ENCODE data around the gene MYOZ3.

Gene MYOZ3

DNA sequence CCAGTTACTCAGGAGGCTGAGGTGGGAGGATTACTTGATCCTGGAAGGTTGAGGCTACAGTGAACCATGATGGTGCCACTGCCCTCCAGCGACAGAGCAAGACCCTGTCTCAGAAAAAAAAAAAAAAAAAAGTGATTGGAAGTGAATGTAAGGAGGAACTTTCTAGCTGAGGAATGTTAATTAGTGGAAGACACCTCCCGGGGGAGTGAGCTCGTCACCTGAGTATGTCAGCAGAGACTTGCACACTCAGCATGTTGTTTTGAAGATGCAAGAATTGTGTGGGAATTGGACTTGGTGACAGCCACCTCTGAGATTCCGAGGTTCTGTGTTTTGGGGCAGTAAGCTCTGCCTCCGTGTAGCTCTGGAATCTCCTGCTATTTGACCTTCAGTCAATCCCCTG, 17.0 kb upstream of the MYOZ3 start:
- DNase-seq, result no peak

- DNase-seq, result no peak
These were observed 16.5 kb upstream of the MYOZ3 start for GRCh38 chr5:150644514-150644913.

- DNase-seq, result peak; percentile 79
These were observed 15.9 kb upstream of the MYOZ3 start for GRCh38 chr5:150645070-150645700.

GRCh38 chr5:150647275-150648251, 13.5 kb upstream of the MYOZ3 start:
- DNase-seq, result no peak

DNA sequence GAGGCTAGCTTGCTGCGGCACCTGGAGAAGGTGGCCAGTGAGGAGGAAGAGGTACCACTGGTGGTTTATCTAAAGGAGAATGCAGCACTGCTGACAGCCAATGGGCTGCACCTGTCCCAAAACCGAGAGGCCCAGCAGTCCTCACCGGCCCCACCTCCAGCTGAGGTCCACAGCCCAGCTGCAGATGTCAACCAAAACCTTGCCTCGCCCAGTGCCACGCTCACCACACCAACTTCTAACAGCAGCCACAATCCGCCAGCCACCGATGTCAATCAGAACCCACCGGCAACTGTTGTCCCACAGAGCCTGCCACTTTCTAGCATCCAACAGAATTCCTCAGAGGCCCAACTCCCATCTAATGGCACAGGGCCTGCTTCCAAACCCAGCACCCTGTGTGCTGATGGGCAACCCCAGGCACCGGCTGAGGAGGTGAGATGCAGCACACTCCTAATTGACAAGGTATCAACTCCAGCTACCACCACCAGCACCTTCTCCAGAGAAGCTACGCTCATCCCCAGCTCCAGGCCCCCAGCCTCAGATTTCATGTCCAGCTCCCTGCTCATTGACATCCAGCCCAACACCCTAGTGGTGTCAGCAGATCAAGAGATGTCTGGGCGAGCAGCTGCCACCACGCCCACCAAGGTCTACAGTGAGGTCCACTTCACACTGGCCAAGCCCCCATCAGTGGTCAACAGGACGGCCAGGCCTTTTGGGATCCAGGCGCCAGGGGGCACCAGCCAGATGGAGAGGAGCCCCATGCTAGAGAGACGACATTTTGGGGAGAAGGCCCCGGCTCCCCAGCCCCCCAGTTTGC, 12.6 kb upstream of the MYOZ3 start:
- no peak for DNase-seq

DNA sequence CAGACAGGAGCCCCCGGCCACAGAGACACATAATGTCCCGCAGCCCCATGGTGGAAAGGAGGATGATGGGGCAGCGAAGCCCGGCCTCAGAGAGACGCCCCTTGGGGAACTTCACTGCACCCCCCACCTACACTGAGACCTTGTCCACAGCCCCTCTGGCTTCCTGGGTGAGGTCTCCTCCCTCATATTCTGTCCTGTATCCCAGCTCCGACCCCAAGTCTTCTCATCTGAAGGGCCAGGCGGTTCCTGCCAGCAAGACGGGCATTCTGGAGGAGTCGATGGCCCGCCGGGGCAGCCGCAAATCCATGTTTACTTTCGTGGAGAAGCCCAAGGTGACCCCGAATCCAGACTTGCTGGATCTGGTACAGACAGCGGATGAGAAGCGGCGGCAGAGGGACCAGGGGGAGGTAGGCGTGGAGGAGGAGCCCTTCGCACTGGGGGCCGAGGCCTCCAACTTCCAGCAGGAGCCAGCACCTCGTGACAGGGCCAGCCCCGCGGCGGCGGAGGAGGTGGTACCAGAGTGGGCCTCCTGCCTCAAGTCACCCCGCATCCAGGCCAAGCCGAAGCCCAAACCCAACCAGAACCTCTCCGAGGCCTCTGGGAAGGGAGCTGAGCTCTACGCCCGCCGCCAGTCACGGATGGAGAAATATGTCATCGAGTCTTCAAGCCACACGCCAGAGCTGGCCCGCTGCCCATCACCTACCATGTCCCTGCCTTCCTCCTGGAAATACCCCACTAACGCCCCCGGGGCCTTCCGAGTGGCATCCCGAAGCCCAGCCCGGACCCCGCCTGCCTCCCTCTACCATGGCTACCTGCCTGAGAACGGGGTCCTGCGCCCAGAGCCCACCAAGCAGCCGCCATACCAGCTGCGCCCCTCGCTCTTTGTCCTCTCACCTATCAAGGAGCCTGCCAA, 11.7 kb upstream of the MYOZ3 start:
- DNase-seq, result no peak

DNA sequence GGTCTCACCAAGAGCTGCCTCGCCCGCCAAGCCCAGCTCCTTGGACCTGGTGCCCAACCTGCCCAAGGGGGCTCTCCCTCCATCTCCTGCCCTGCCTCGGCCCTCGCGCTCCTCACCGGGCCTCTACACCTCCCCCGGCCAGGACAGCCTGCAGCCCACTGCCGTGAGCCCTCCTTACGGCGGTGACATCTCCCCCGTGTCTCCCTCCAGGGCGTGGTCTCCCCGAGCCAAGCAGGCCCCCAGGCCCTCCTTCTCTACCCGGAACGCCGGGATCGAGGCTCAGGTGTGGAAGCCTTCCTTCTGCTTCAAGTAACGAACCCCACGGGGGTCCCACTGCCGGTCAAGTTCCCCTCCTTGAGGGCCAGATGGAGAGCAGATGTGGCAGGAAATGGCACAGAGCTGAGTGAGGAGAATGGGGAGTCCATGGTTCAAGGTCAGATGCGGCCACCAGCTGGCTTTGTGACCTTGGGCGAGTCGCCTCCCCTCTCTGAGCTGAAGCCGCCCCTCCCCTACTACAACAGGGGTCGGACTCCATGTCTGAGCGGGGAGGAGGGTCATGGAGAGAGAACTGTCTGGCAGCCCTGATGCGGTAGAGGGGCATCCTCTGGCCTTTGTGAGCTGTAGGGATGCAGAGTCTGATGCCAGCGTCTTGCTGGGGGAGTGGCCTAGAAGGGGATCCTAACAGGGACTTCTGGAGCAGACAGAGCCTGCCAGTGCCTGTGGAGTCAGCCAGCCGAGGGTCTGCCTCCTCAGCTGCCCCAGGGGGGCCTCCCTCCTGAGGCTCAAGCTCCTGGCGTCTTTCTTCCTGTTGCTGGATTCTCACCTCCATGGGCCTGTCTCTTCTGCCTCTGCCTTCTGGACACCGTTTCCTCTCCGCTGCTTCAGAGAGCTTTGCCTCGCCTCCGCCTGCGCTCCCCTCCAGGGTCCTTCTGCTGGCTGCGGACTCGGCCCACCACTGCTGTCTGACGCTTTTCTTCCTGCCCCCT, 10.7 kb upstream of the MYOZ3 start:
- no peak for DNase-seq

DNA sequence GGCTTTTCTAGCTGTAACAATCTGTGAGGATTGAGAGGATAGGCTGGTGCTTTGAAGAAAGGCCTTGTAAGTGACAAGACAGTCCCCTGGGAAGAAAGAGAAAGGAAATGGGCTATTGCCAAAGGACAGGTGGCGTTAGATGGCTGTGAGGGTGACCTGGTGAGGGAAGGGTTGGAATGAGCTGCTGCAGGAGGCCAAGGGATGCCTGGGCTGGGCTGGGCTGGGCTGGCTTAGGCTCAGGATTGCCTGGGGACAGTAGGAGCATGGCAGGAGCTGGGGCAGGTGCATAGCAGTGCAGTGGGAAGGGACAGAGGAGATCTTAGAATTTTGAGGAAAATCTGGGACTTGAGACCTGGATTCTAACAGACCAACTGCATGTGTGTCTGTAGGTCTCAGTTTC, 9.7 kb upstream of the MYOZ3 start:
- DNase-seq, result no peak

DNA sequence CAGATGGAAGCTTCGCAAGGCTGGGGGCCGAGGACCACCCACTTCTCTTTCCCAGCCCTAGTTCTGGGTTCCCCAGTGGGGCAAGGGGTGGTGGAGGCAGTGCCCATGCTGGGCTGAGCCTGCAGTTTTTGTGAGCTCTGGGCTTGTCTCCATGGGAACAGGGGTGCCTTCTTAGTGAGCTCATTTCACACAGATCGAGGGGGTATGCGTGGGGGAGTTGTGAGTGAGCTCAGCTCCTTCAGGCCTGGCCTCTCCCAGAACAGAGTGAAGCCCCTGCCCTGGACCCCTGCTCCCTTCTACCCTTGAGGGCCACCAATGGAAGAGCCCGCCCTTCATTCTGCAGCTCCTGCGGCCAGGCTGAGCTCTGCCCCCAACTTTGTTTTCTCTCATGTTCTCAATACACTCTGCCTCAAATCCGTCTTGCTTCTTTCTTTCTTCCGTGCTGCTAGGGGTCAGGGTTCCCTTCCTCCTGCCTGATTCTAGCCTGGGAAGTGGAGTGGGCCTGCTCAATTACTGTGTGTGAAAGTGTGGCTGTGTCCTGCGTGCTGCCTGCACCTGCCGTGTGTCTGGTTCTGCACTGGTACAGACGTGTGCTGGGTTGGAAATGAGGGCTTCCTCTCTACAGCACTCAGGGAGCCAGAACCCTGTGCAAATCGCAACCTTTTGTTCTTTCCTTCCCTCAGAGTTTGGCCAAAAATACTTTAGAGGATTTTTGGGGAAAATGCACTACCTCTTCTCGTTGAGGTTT, 9.0 kb upstream of the MYOZ3 start:
- no peak for DNase-seq

- DNase-seq, result no peak
These were observed 7.8 kb upstream of the MYOZ3 start for GRCh38 chr5:150653145-150653761.

GRCh38 chr5:150653762-150654556, 7.1 kb upstream of the MYOZ3 start:
- DNase-seq, result no peak

GRCh38 chr5:150655221-150655620, 5.8 kb upstream of the MYOZ3 start:
- DNase-seq, result no peak

DNA sequence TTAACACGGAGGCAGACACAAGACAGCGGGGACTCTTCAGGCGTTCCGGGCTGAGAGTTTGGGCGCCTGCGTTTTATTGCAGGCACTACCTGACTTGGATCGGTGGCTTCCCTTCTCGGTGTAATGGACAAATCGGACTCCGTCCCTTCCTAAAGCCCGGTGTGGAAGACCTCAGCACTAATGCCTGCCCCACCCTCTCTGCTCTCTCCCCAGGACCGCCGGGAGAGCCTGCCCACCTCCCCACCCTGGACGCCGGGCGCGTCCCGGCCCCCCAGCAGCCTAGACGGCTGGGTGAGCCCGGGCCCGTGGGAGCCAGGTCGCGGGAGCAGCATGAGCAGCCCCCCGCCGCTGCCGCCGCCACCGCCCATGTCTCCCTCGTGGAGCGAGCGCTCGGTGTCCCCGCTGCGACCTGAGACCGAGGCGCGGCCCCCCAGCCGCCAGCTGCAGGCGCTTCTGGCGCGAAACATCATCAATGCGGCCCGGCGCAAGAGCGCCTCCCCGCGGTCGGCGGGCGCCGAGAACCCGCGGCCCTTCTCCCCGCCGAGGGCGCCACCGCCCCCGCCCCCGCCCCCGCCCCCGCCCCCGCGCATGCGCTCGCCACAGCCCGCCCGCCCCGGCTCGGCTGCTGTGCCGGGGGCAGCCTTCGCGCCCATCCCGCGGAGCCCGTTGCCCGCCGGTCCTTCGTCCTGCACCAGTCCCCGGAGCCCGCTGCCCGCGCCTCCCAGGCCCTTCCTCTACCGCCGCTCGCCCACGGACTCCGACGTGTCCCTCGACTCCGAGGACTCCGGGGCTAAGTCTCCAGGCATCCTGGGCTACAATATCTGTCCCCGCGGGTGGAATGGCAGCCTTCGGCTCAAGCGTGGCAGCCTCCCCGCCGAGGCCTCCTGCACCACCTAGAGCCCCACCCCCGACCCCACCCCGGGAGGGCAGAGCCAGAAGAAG, 4.6 kb upstream of the MYOZ3 start:
- DNase-seq, result peak; percentile 74

DNA sequence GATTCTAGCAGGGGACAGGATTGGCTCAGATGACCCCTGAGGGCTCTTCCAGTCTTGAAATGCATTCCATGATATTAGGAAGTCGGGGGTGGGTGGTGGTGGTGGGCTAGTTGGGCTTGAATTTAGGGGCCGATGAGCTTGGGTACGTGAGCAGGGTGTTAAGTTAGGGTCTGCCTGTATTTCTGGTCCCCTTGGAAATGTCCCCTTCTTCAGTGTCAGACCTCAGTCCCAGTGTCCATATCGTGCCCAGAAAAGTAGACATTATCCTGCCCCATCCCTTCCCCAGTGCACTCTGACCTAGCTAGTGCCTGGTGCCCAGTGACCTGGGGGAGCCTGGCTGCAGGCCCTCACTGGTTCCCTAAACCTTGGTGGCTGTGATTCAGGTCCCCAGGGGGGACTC, 2.9 kb upstream of the MYOZ3 start:
- DNase-seq, result no peak

- DNase-seq, result no peak
These were observed 2.3 kb upstream of the MYOZ3 start for GRCh38 chr5:150658699-150659265.

DNA sequence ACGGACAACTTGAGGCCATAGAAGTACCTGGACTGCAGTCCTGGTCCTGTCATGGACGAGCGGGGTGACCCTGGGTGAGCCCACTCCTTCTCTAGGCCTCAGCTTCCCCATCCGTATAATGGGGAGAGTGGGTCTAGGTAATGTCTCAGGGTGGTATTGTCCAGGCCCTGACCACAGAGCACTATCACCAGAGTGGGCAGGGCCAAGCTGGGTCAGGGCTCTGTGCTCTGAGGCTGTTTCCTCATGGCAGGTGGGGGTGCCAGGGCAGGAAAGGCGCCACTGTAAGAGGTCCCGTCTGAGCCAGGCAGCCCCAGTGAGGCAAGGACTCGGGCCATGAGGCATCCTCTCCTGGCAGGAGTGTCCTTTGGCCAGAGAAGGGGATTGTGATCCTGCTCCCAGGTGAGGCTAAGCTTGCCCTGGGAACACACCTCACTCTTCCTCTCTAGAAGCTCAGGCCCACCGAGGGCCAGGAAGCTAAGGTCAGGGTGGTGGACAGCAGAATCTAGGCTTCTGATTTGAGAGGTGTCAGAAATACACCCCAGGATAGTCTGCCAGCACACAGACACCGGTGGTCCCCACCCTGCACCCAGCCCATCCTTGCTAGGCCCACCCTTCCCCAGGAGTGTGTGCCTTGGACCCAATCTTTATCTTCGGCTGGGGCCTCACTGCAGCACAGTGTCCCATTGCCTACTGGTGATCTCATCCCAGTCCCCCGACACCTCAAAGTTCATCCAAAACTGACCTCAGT, 1.5 kb upstream of the MYOZ3 start:
- no peak for DNase-seq

All from T1000 (cell line).